Erythroblast (primary cell): Measurements from ENCODE around the gene UEVLD.

Experiments
- GATA1 ChIP-seq: IDR thresholded peaks from 2 replicates; pipeline ENCODE4 v1.6.1; 2011; ENCODE audit warnings: low read depth, mild to moderate bottlenecking, control low read depth, low read length, moderate library complexity
- POLR2A ChIP-seq: IDR thresholded peaks from 2 replicates; pipeline ENCODE4 v1.6.1; 2011; ENCODE audit warnings: mild to moderate bottlenecking, low read length

DNA sequence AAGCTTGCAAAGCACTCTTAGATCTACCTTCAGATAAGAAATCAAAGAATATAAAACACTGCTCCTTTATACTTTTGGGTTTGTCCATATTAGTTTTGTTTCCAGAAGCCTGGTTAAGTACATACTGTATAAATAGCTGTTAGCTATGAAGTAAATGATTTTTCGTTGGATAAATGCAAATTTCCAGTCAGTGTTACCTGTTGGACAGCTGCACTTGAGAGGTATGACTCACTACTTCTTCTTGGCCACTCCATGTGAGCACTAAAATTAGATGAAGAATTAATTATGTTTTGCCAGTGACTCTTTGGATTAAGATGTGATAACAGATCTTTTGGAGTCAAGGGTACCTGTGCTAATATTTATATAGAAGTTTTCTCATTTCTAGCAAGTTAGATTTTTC lies 52.3 kb downstream of the UEVLD start:
- TF ChIP-seq POLR2A (no peak), GATA1 (no peak)
